Activated CD4-positive, alpha-beta memory T cell treated with anti-CD3 and anti-CD28 coated beads for 36 hours (primary cell): Measurements from ENCODE around the gene SFMBT1. TPM values are rescaled to one million over a fixed set of nuclear protein-coding genes. Genes with fewer than 3 reads are reported as not detected.

ENCODE experiments used
- CTCF ChIA-PET: fragments of 350-600 bp; sonication (Branson Sonifier 250); formaldehyde crosslinking; loops from one replicate; lab custom pipeline; 2021; ENCODE audit warnings: antibody characterized with exemption, inconsistent platforms; lab: Charles Lee
- POLR2A ChIA-PET: fragments of 350-600 bp; sonication (Branson Sonifier 250); formaldehyde crosslinking; loops from one replicate; lab custom pipeline; 2021; ENCODE audit warnings: antibody characterized with exemption; lab: Charles Lee
- DNase-seq: peaks from one replicate; pipeline ENCODE4 v3.0.0-alpha.2; 2020
- H3K27ac Mint-ChIP-seq: one replicate; pipeline ENCODE4 v1.8.0; 2021; ENCODE audit warnings: mixed read lengths
- H3K27me3 Mint-ChIP-seq: one replicate; pipeline ENCODE4 v1.8.0; 2021; ENCODE audit warnings: mixed read lengths
- H3K36me3 Mint-ChIP-seq: one replicate; pipeline ENCODE4 v1.8.0; 2021; ENCODE audit warnings: mixed read lengths
- H3K4me1 Mint-ChIP-seq: one replicate; pipeline ENCODE4 v1.8.0; 2021; ENCODE audit warnings: low read depth, mixed read lengths
- H3K4me3 Mint-ChIP-seq: one replicate; pipeline ENCODE4 v1.8.0; 2021; ENCODE audit warnings: mild to moderate bottlenecking, mixed read lengths
- H3K9me3 Mint-ChIP-seq: one replicate; pipeline ENCODE4 v1.8.0; 2021; ENCODE audit warnings: mixed read lengths
- intact Hi-C: fragments of 100-400 bp; cut with micrococcal nuclease; formaldehyde crosslinking; loops from one replicate; pipeline ENCODE4 v1.15.1; 2023
- total RNA-seq, 2 experiments: library from RNA; stranded (reverse); gene quantifications; one replicate each; pipeline ENCODE4 v1.2.3, GENCODE V29; 2021

SFMBT1 gene
- total RNA-seq, 2 experiments from 2014 or later = 22.1 to 22.8 TPM

DNA sequence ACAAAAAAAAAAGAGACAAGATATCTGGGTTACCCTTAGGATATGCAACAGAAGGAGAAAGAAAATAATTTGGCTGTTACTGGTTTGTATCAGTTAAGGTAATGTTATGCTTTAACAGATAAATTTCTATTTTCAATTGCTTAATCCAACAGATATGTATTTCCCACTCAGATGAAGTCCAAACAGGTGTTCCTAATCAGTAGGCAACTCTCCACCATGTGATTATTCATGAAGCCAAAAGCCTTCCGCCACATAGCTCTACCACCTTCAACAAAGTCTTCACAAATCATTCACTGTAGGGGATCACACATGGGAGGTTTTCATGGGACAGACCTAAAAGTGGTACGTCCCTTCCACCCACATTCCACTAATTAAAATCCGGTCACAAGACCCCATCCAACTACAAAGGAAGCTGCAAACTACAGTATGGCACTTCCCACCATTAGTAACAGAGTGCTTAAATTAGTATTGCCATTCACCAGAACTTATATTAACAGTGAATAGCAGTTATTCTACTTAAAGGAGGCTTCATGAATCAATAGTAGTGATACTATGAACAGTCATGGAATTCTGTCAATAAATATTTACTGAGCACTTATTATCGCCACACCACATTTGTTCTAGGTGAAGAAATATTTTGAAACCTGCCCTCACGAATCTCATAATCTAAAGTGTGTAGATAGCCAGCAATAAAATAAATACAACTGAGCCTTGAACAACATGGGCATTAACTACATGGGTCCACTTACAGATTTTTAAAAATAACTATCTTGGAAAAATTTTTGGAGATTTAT is 66.5 kb downstream of the SFMBT1 start:
- DNase-seq = no peak
- POLR2A ChIA-PET = no interaction called here
- Mint-ChIP-seq H3K36me3 (no peaks in the 10 kb centered on the region), H3K9me3 (no peaks in the 10 kb centered on the region), H3K27ac (no peak overlapping the region), H3K27me3 (no peaks in the 10 kb centered on the region), H3K4me3 (no peak overlapping the region), H3K4me1 (peaks cover 30% of the 10 kb centered on the region)
- intact Hi-C loops = no loop called here
- CTCF ChIA-PET = interaction anchor here (0.7 kb wide), 1 partner anchor 1238 kb away, joined by 3 read pairs; no protein-coding TSS in a partner anchor

GRCh38 chr3:52978109-52978754 is 67.6 kb downstream of the SFMBT1 start:
- ChIA-PET POLR2A (no interaction called here), CTCF (no interaction called here)
- intact Hi-C loops = no loop called here
- H3K9me3 Mint-ChIP-seq = no peaks in the 10 kb centered on the region
- no peak overlapping the region for H3K4me3 Mint-ChIP-seq
- H3K4me1 Mint-ChIP-seq = peaks cover 27% of the 10 kb centered on the region
- H3K27me3 Mint-ChIP-seq = no peaks in the 10 kb centered on the region
- H3K36me3 Mint-ChIP-seq = no peaks in the 10 kb centered on the region
- H3K27ac Mint-ChIP-seq = no peak overlapping the region
- no peak for DNase-seq

DNA sequence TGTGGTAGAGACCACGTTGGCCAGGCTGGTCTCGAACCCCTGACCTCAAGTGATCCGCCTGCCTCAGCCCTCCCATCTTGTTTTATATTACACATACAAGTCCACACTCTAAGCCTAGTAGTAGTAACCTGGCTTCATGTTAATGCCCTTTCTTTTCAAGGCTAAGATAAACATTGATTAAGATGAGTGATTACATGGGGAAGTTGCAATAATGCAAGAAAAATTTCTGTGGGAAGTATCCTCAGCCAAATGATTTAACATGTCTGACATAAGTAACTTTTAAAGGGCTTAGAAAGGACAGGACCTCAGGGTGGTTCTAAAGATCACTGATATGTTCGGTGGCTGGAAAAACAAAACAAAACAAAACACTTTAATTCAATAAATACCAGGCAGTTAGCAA is 72.1 kb downstream of the SFMBT1 start:
- Mint-ChIP-seq H3K4me3 (no peak overlapping the region), H3K36me3 (no peaks in the 10 kb centered on the region), H3K4me1 (peaks cover 13% of the 10 kb centered on the region), H3K27me3 (no peaks in the 10 kb centered on the region), H3K27ac (no peak overlapping the region), H3K9me3 (no peaks in the 10 kb centered on the region)
- ChIA-PET CTCF (interaction anchor here (0.8 kb wide), 1 partner anchor 39 kb away, joined by 3 read pairs; no protein-coding TSS in a partner anchor), POLR2A (no interaction called here)
- no peak for DNase-seq
- intact Hi-C loops = no loop called here

DNA sequence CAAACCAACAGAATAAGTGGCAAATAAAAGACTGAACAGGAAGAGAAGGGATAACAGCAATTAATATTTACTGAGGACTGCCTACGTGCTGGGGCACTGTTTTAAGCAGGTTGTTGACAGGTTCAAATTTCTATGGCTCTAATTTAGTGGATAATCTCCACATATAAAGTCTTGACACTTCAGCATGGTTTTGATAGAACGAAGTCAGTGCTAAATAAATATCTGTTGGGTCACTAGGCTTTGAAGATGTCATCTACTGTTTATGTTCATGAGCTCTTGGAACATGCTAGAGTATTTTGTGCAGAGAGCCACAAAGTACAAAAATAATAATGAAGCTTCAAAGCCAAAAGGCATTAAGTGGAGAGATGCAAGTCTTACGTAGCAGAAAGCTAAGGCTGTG is 74.0 kb downstream of the SFMBT1 start:
- Mint-ChIP-seq H3K27ac (no peak overlapping the region), H3K9me3 (no peaks in the 10 kb centered on the region), H3K36me3 (peaks cover 5% of the 10 kb centered on the region), H3K4me3 (no peak overlapping the region), H3K4me1 (peaks cover 17% of the 10 kb centered on the region), H3K27me3 (no peaks in the 10 kb centered on the region)
- ChIA-PET CTCF (no interaction called here), POLR2A (no interaction called here)
- intact Hi-C loops = no loop called here
- DNase-seq = no peak

DNA sequence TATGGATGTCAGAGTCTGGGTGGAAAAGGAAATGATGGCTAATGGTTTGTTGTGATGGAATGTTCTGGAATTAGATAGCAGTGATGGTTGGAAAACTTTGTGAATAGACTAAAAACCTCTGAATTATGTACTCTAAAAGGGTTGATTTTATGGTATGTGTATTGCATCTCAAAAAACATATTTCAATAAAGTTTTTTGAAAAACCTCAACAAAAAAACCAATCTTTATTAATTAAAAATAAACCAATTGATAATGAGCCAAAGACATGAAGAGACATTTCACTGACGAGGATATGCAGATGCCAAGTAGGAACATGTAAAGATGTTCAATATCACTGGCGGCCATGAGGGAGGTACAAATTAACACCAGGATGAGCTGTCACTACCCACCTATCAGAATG is 78.5 kb downstream of the SFMBT1 start:
- no peaks in the 10 kb centered on the region for H3K9me3 Mint-ChIP-seq
- no peak for DNase-seq
- ChIA-PET POLR2A (no interaction called here), CTCF (no interaction called here)
- no peak overlapping the region for H3K4me3 Mint-ChIP-seq
- peaks cover 12% of the 10 kb centered on the region for H3K36me3 Mint-ChIP-seq
- peaks cover 8% of the 10 kb centered on the region for H3K4me1 Mint-ChIP-seq
- intact Hi-C loops = no loop called here
- H3K27me3 Mint-ChIP-seq = no peaks in the 10 kb centered on the region
- peak overlapping the region; percentile 28 for H3K27ac Mint-ChIP-seq

DNA sequence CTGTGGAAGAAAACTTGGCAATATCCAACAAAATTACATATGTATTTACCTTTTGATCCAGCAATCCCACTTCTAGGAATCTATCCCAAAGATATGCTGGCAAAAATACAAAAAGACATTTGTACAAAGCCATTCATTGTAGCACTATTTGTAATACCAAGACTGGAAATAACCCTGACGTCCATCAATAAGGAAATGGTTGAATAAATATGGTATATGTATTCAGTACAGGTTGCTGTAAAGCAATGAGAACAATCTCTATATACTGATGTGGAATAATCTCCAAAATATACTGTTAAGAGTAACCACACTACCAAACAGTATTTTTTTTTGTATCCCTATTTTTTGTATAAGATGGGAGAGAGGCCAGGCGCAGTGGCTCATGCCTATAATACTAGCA is 83.7 kb downstream of the SFMBT1 start:
- no peaks in the 10 kb centered on the region for H3K27me3 Mint-ChIP-seq
- H3K4me3 Mint-ChIP-seq = no peak overlapping the region
- ChIA-PET POLR2A (no interaction called here), CTCF (no interaction called here)
- intact Hi-C loops = no loop called here
- peaks cover 15% of the 10 kb centered on the region for H3K36me3 Mint-ChIP-seq
- no peak overlapping the region for H3K27ac Mint-ChIP-seq
- DNase-seq = no peak
- H3K9me3 Mint-ChIP-seq = no peaks in the 10 kb centered on the region
- H3K4me1 Mint-ChIP-seq = peaks cover 10% of the 10 kb centered on the region

- H3K9me3 Mint-ChIP-seq = no peaks in the 10 kb centered on the region
- H3K27ac Mint-ChIP-seq = no peak overlapping the region
- POLR2A ChIA-PET = no interaction called here
- intact Hi-C loops = no loop called here
- no peak for DNase-seq
- H3K4me3 Mint-ChIP-seq = no peak overlapping the region
- no peaks in the 10 kb centered on the region for H3K27me3 Mint-ChIP-seq
- H3K36me3 Mint-ChIP-seq = peaks cover 13% of the 10 kb centered on the region
- peaks cover 19% of the 10 kb centered on the region for H3K4me1 Mint-ChIP-seq
- CTCF ChIA-PET = interaction anchor here (1.0 kb wide), 1 partner anchor 109 kb away, joined by 3 read pairs; no protein-coding TSS in a partner anchor
These were observed 86.1 kb downstream of the SFMBT1 start for GRCh38 chr3:52959773-52960172.

GRCh38 chr3:52939600-52939999 is 106.3 kb downstream of the SFMBT1 start:
- H3K27ac Mint-ChIP-seq = no peak overlapping the region
- peaks cover 8% of the 10 kb centered on the region for H3K4me1 Mint-ChIP-seq
- H3K9me3 Mint-ChIP-seq = no peaks in the 10 kb centered on the region
- DNase-seq = no peak
- ChIA-PET CTCF (interaction anchor here (0.6 to 0.7 kb wide), 2 partner anchors 10 to 182 kb away, joined by 3 read pairs; no protein-coding TSS in a partner anchor), POLR2A (no interaction called here)
- peaks cover 9% of the 10 kb centered on the region for H3K36me3 Mint-ChIP-seq
- no peaks in the 10 kb centered on the region for H3K27me3 Mint-ChIP-seq
- H3K4me3 Mint-ChIP-seq = no peak overlapping the region
- intact Hi-C loops = no loop called here

DNA sequence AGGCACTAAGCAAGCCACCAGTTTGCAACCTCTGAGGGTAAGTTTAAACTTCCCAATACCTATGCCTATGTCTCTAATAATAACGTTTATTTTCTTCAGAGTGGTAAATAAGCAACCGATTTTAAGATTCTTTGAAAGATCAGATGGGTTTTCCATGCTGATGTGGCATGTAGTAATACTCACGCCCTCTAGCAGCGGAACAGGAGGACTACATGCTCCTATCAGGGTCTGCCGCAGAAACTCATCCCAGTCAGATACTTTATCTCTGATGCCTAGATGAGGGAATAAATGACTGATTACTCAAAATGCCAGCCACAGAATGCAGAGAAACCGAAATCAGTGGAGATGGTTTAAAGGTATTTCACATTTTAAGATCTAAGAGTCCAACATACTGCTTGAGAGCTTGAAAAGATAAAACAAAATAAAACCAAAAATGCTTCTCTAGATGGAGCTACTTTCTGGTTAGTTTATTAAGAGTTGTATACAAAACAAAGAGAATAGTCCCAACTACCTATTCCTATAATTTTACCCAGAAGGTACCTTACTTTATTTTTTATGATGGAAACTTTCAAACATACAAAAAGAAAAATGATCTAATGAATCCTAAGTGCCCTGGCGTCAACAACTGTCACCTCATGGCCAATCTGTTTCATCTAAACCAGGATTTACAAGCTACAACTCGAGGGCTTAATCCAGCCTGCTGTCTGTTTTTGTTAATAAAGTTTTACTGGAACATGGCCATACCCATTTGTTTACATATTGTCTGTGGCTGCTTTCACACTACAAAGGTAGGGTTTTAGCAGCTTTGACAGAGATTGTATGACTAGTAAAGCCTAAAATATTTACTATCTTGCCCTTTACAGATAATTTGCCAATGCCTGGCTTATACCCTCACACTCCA is 111.0 kb downstream of the SFMBT1 start:
- no peak overlapping the region for H3K4me3 Mint-ChIP-seq
- CTCF ChIA-PET = interaction anchor here (0.6 to 2.1 kb wide), 26 partner anchors 11 to 194 kb away, joined by 3 to 11 read pairs (median 4); partner anchors contain the start of genes SFMBT1 and STIMATE
- peaks cover 10% of the 10 kb centered on the region for H3K4me1 Mint-ChIP-seq
- no peaks in the 10 kb centered on the region for H3K27me3 Mint-ChIP-seq
- H3K27ac Mint-ChIP-seq = no peak overlapping the region
- DNase-seq = peak; percentile 73
- intact Hi-C loops = loop anchor here (1.0 to 2.0 kb wide), 5 partner anchors 42 to 192 kb away; no protein-coding TSS in a partner anchor
- H3K9me3 Mint-ChIP-seq = no peaks in the 10 kb centered on the region
- H3K36me3 Mint-ChIP-seq = peaks cover 8% of the 10 kb centered on the region
- POLR2A ChIA-PET = interaction anchor here (1.4 kb wide), 1 partner anchor 49 kb away, joined by 5 read pairs; no protein-coding TSS in a partner anchor

DNA sequence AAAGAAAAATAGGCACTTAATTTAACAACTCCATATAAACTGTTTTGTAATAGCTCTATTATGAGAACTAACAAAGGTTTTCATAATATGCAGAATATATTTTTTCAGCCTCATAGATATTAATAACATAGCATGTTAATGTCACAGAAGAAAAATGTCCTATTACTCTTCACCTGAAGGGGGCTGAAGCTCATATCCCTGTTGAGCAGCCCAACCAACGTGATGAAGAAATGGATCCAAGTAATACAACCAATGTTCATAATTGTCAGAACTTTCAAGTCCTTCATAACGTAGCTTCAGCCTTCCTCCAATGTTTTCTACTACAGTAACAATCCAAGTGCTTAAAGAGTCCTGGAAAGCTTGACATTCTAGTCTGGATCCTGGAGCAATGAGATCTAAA is 114.0 kb downstream of the SFMBT1 start:
- Mint-ChIP-seq H3K36me3 (peaks cover 15% of the 10 kb centered on the region), H3K4me3 (no peak overlapping the region), H3K27ac (no peak overlapping the region), H3K4me1 (peaks cover 10% of the 10 kb centered on the region), H3K9me3 (no peaks in the 10 kb centered on the region), H3K27me3 (no peaks in the 10 kb centered on the region)
- DNase-seq = no peak
- intact Hi-C loops = no loop called here
- ChIA-PET POLR2A (no interaction called here), CTCF (interaction anchor here (0.7 to 1.2 kb wide), 2 partner anchors 53 to 85 kb away, joined by 3 to 6 read pairs; no protein-coding TSS in a partner anchor)

GRCh38 chr3:52931328-52931727 is 114.5 kb downstream of the SFMBT1 start:
- peaks cover 10% of the 10 kb centered on the region for H3K4me1 Mint-ChIP-seq

More at GRCh38 chr3:52931328-52931727, 114.5 kb downstream of the SFMBT1 start:
- CTCF ChIA-PET = interaction anchor here (0.7 to 1.7 kb wide), 4 partner anchors 53 to 85 kb away, joined by 3 to 6 read pairs (median 4); no protein-coding TSS in a partner anchor
- Mint-ChIP-seq H3K27me3 (no peaks in the 10 kb centered on the region), H3K9me3 (no peaks in the 10 kb centered on the region), H3K4me3 (no peak overlapping the region), H3K36me3 (peaks cover 15% of the 10 kb centered on the region), H3K27ac (no peak overlapping the region)
- POLR2A ChIA-PET = no interaction called here
- intact Hi-C loops = no loop called here
- DNase-seq = no peak
